Bronchial epithelial cell (primary cell): ENCODE results near the gene KNTC1. TPM values are rescaled to one million over a fixed set of nuclear protein-coding genes. Genes with fewer than 3 reads are reported as not detected.
"Not testable (repeated sequence)": the region's sequence is repeated elsewhere in the genome, so short reads cannot be mapped to it uniquely, and the experiment has no call there.

ENCODE experiments used
- DNase-seq: peaks from one replicate; pipeline ENCODE4 v3.0.0-alpha.2; 2010; ENCODE audit warnings: low read depth
- FAIRE-seq: peaks from 2 replicates; lab custom pipeline; 2011; peaks lifted over from hg19 to GRCh38; lab: Jason Lieb, UNC
- H3K27me3 ChIP-seq: 2 replicates; pipeline ENCODE4 v1.5.1; 2011; ENCODE audit warnings: low read length; ENCODE audit not compliant: control insufficient read depth, insufficient read depth
- H3K36me3 ChIP-seq: 2 replicates; pipeline ENCODE4 v1.5.1; 2011; ENCODE audit warnings: low read length; ENCODE audit not compliant: control insufficient read depth, insufficient read depth
- H3K4me3 ChIP-seq: 2 replicates; pipeline ENCODE4 v1.5.1; 2011; ENCODE audit warnings: mild to moderate bottlenecking, low read depth, low read length, control low read depth
- CTCF ChIP-seq: IDR thresholded peaks from 2 replicates; pipeline ENCODE4 v1.5.1; 2011; ENCODE audit warnings: mild to moderate bottlenecking, moderate library complexity, low read length, control low read depth, inconsistent platforms; ENCODE audit not compliant: insufficient read depth, severe bottlenecking
- total RNA-seq: library from RNA; depleted of rRNA; stranded (reverse); fragments of >200 nt; gene quantifications from 2 replicates; pipeline ENCODE4 v1.2.1, GENCODE V29; 2014

Gene KNTC1
- total RNA-seq, 1 donor from 2014 or later = 7.6 TPM

GRCh38 chr12:122486805-122487426, 40.1 kb upstream of the KNTC1 start:
- no peak for TF ChIP-seq CTCF
- no peak overlapping the region for H3K4me3 ChIP-seq
- H3K27me3 ChIP-seq = no peaks in the 10 kb centered on the region
- DNase-seq (no peak), FAIRE-seq (no peak)
- H3K36me3 ChIP-seq = peaks cover 18% of the 10 kb centered on the region

DNA sequence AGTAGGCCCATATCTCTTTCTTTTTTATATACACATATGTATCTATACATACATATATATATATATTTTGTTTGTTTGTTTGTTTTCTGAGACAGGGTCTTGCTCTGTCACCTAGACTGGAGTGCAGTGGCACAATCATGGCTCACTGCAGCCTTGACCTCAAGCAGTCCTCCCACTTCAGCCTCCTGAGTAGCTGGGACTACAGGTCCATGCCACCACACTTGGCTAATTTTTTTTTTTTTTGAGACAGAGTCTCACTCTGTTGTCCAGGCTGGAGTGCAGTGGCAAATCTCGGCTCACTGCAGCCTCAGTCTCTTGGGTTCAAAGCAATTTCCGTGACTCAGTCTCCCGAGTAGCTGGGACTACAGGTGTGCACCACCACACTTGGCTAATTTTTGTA, 39.2 kb upstream of the KNTC1 start:
- H3K36me3 ChIP-seq = peaks cover 19% of the 10 kb centered on the region
- DNase-seq, H3K4me3 ChIP-seq, FAIRE-seq, H3K27me3 ChIP-seq: not testable (repeated sequence)

DNA sequence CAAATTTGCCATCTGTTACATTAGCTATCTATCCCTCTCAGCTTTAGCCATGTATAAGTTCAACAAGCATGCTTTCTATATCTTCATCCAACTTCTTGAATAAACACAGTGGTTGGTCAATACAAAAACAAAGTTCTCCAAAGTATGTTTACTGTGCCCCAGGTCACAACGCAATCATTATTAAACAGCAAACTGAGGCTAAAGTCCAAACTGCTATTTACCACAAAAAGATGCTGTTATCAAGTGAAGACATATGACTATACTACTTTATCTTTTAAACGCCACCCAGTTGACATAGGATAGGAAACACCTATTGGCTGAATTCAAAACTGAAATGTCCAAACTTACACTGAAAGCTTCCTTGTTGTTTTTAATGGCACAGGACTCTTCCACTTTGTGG, 38.0 kb upstream of the KNTC1 start:
- H3K36me3 ChIP-seq = peaks cover 17% of the 10 kb centered on the region
- no peak overlapping the region for H3K4me3 ChIP-seq
- DNase-seq (no peak), FAIRE-seq (no peak)
- no peak for TF ChIP-seq CTCF
- H3K27me3 ChIP-seq = no peaks in the 10 kb centered on the region

DNA sequence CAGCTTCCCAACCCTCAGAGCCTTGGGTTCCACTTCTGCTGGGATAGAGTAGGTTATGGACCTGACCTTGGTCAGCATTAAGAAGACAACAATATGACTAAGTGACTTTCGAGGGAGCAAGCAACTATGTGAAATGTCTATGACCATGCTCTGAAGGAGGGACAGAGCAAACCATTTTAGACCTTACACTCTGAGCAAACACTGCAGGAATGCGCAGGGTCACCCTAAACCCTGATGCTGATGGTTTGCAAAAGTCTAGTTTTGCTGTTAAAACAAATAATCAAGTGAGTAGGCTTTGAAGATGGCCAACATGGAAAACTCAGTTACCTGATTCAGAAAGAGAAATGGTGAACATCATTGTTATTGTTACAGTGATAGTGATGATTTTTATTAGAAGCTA, 35.1 kb upstream of the KNTC1 start:
- no peaks in the 10 kb centered on the region for H3K27me3 ChIP-seq
- H3K4me3 ChIP-seq = no peak overlapping the region
- peaks cover 11% of the 10 kb centered on the region for H3K36me3 ChIP-seq
- DNase-seq = no peak
- FAIRE-seq = no peak
- no peak for TF ChIP-seq CTCF

DNA sequence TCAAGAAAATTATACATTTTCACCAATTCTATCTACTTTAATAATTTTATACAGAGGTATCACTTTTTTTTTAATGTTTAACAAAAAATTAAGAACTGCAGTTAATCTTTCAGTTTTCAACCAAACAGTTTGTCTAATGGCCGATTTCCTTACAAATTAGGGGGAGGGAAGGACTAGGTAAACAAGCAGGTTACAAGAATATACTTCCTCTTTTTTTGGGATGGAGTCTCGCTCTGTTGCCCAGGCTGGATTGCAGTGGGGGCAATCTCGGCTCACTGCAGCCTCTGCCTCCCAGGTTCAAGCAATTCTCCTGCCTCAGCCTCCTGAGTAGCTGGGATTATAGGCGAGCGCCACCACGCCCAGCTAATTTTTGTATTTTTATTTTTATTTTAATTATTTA, 33.8 kb upstream of the KNTC1 start:
- H3K36me3 ChIP-seq = peaks cover 10% of the 10 kb centered on the region
- not testable (repeated sequence) for FAIRE-seq, DNase-seq, H3K27me3 ChIP-seq, H3K4me3 ChIP-seq

DNA sequence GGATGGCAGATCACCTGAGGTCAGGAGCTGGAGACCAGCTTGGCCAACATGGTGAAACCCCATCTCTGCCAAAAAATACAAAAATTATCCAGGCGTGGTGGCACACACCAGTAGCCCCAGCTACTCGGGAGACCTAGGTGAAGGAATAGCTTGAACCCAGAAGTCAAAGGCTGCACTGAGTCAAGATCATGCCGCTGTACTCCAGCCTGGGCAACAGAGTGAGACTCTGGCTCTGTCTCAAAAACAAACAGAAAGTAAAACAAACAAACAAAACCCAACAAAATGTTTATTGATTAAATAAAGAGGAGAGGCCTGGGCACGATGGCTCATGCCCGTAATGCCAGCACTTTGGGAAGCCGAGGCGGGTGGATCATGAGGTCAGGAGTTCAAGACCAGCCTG, 31.8 kb upstream of the KNTC1 start:
- H3K36me3 ChIP-seq = peaks cover 6% of the 10 kb centered on the region
- no peak for FAIRE-seq
- no peak for TF ChIP-seq CTCF
- DNase-seq = no peak
- H3K27me3 ChIP-seq = no peaks in the 10 kb centered on the region
- no peak overlapping the region for H3K4me3 ChIP-seq
